ENCODE measurements around the gene PTPN1. TPM values are rescaled to one million over a fixed set of nuclear protein-coding genes. Genes with fewer than 3 reads are reported as not detected.

Gene PTPN1
- total and polyA plus RNA-seq, 2 of the 13 experiments (the other 11 are each of a cell fraction or from before 2014, with no cell fraction given), result 17.7 to 37.2 TPM

DNA sequence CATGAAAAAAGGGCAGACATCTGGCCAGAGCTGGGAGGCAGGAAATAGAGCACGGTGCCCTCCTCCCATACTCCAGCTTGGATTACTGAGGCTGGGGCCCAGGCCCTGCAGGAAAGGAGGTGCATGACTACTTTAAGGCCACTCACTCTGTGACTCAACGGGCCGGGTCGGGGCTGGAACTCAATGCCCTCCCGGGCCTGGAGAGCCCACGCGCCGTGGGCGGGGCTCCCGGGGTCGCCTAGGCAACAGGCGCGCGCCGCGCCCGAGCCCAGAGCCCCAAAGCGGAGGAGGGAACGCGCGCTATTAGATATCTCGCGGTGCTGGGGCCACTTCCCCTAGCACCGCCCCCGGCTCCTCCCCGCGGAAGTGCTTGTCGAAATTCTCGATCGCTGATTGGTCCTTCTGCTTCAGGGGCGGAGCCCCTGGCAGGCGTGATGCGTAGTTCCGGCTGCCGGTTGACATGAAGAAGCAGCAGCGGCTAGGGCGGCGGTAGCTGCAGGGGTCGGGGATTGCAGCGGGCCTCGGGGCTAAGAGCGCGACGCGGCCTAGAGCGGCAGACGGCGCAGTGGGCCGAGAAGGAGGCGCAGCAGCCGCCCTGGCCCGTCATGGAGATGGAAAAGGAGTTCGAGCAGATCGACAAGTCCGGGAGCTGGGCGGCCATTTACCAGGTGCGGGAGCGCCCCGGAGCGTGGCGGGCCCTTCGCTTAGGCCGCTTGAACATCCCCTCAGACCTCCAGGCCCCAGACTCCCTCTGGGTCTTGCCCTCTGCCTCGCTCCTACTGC, at the start of gene PTPN1 (continued):
- TF ChIP-seq HNRNPK (IDR thresholded peaks at IDR 0.05; ENCODE audit: low read depth, low read length, poor library complexity, severe bottlenecking), result peak; percentile 67
- TF ChIP-seq ZNF460 (CRISPR knock-in tag; IDR thresholded peaks at IDR 0.05; ENCODE audit: borderline replicate concordance), result no peak; the same call in 1 of the 2 replicates
- peak; percentile 58; the same call in 1 of the 2 replicates for TF ChIP-seq DNMT1 (CRISPR knock-in tag; IDR thresholded peaks at IDR 0.05)
- TF ChIP-seq, protein P1, sequence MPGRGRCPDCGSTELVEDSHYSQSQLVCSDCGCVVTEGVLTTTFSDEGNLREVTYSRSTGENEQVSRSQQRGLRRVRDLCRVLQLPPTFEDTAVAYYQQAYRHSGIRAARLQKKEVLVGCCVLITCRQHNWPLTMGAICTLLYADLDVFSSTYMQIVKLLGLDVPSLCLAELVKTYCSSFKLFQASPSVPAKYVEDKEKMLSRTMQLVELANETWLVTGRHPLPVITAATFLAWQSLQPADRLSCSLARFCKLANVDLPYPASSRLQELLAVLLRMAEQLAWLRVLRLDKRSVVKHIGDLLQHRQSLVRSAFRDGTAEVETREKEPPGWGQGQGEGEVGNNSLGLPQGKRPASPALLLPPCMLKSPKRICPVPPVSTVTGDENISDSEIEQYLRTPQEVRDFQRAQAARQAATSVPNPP (CRISPR knock-in tag; IDR thresholded peaks at IDR 0.05), result peak; percentile 39
- TF ChIP-seq THAP9 (CRISPR knock-in tag; IDR thresholded peaks at IDR 0.05; ENCODE audit: borderline replicate concordance), result peak; percentile 87
- 0 out of 2 replicates have a peak, but pooled peaks have one; percentile 18 for TF ChIP-seq ARNTL (CRISPR knock-in tag; IDR thresholded peaks at IDR 0.05)
- TF ChIP-seq POLR2G (IDR thresholded peaks at IDR 0.05; ENCODE audit: low read depth, low read length), result peak; percentile 98
- no peak for TF ChIP-seq ZSCAN30 (CRISPR knock-in tag; IDR thresholded peaks at IDR 0.05)
- TF ChIP-seq, protein P2, sequence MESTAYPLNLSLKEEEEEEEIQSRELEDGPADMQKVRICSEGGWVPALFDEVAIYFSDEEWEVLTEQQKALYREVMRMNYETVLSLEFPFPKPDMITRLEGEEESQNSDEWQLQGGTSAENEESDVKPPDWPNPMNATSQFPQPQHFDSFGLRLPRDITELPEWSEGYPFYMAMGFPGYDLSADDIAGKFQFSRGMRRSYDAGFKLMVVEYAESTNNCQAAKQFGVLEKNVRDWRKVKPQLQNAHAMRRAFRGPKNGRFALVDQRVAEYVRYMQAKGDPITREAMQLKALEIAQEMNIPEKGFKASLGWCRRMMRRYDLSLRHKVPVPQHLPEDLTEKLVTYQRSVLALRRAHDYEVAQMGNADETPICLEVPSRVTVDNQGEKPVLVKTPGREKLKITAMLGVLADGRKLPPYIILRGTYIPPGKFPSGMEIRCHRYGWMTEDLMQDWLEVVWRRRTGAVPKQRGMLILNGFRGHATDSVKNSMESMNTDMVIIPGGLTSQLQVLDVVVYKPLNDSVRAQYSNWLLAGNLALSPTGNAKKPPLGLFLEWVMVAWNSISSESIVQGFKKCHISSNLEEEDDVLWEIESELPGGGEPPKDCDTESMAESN (CRISPR knock-in tag; conservative IDR thresholded peaks at IDR 0.05), result peak; percentile 89
- TF ChIP-seq ZFP90 (CRISPR knock-in tag; IDR thresholded peaks at IDR 0.05; ENCODE audit: borderline replicate concordance), result peak; percentile 79; the same call in 1 of the 2 replicates
- TF ChIP-seq, protein P3, sequence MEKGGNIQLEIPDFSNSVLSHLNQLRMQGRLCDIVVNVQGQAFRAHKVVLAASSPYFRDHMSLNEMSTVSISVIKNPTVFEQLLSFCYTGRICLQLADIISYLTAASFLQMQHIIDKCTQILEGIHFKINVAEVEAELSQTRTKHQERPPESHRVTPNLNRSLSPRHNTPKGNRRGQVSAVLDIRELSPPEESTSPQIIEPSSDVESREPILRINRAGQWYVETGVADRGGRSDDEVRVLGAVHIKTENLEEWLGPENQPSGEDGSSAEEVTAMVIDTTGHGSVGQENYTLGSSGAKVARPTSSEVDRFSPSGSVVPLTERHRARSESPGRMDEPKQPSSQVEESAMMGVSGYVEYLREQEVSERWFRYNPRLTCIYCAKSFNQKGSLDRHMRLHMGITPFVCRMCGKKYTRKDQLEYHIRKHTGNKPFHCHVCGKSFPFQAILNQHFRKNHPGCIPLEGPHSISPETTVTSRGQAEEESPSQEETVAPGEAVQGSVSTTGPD (CRISPR knock-in tag; IDR thresholded peaks at IDR 0.05), result no peak
- TF ChIP-seq RXRB (CRISPR knock-in tag; IDR thresholded peaks at IDR 0.05; ENCODE audit: borderline replicate concordance), result peak; percentile 66
- 0 out of 2 replicates have a peak, but pooled peaks have one; percentile 78 for TF ChIP-seq ZNF552 (CRISPR knock-in tag; IDR thresholded peaks at IDR 0.05; ENCODE audit: borderline replicate concordance)
- peak; percentile 61 for TF ChIP-seq TBL1XR1 (IDR thresholded peaks at IDR 0.05; ENCODE audit: borderline replicate concordance, low read length, partially characterized antibody)
- 0 out of 2 replicates have a peak, but pooled peaks have one; percentile 52 for TF ChIP-seq ADNP (CRISPR knock-in tag; IDR thresholded peaks at IDR 0.05)
- TF ChIP-seq, protein P4, sequence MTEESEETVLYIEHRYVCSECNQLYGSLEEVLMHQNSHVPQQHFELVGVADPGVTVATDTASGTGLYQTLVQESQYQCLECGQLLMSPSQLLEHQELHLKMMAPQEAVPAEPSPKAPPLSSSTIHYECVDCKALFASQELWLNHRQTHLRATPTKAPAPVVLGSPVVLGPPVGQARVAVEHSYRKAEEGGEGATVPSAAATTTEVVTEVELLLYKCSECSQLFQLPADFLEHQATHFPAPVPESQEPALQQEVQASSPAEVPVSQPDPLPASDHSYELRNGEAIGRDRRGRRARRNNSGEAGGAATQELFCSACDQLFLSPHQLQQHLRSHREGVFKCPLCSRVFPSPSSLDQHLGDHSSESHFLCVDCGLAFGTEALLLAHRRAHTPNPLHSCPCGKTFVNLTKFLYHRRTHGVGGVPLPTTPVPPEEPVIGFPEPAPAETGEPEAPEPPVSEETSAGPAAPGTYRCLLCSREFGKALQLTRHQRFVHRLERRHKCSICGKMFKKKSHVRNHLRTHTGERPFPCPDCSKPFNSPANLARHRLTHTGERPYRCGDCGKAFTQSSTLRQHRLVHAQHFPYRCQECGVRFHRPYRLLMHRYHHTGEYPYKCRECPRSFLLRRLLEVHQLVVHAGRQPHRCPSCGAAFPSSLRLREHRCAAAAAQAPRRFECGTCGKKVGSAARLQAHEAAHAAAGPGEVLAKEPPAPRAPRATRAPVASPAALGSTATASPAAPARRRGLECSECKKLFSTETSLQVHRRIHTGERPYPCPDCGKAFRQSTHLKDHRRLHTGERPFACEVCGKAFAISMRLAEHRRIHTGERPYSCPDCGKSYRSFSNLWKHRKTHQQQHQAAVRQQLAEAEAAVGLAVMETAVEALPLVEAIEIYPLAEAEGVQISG (CRISPR knock-in tag; IDR thresholded peaks at IDR 0.05), result peak; percentile 91
- TF ChIP-seq ZNF629 (CRISPR knock-in tag; conservative IDR thresholded peaks at IDR 0.05), result peak; percentile 99
